NCI-H187 treated with DMSO at 0.1 percent for 48 hours (cell line): ENCODE data around the gene DNMT1.
"Not testable (repeated sequence)": the region's sequence is repeated elsewhere in the genome, so short reads cannot be mapped to it uniquely, and the experiment has no call there.

Experiments
- DNase-seq: peaks from one replicate; lab custom pipeline; 2025; lab: John Stamatoyannopoulos, UW

DNMT1 gene

DNA sequence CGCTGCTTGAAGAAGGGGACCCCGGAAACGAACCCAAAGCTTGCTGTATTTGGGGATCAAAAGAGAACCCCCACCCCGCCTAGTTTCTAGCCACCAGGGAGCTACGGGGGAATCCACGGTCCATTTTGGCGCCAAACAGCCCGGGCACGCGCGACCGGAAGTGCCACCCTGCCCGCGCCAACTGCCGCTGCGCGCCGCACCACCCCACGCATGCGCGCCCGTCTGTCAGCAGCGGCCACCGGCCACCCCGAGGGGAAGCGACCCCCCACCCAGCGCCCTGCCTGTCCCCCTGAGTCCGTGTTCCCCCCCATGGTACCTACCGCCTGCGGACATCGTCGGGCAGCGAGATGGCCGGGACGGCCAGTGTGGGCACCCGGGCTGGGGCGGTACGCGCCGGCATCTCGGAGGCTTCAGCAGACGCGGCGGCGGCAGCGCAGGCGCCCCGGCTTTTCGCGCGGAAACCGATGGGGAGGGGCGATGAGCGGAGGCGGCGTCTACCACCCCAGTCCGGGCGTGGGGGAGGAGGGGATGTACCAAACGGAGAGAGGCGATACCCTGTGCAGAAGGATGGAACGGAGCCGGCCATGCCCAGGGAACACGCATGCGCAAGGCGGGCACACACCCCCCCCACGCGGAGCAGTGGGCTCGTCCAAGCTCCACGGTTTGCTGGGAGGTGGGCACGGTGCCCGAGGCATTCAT is at the start of gene DNMT1:
Gene DNMT1, minus strand, starts transcription at position 454 of the 699 bp plus-strand sequence. Its CDS starts 54 bp downstream, at position 400.
- peak; percentile 58 for DNase-seq

DNA sequence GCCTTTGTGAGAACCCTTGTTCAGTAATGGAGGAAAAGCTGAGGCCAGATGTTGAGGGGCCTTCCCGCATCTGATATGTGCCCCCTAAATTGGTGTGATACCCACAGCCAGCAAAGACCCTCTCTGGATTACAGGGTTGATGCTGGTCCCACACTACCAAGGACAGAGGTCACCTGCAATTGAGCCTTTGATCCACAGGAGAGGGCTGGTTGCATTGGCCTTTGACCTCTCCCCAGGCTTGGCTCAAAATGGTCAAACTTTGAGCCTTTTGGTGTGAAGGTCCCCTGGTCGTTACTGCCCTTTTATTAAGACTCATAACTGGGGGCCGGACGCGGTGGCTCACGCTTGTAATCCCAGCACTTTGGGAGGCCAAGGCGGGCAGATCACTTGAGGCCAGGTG is 48.9 kb upstream of the DNMT1 start:
- no peak for DNase-seq

DNA sequence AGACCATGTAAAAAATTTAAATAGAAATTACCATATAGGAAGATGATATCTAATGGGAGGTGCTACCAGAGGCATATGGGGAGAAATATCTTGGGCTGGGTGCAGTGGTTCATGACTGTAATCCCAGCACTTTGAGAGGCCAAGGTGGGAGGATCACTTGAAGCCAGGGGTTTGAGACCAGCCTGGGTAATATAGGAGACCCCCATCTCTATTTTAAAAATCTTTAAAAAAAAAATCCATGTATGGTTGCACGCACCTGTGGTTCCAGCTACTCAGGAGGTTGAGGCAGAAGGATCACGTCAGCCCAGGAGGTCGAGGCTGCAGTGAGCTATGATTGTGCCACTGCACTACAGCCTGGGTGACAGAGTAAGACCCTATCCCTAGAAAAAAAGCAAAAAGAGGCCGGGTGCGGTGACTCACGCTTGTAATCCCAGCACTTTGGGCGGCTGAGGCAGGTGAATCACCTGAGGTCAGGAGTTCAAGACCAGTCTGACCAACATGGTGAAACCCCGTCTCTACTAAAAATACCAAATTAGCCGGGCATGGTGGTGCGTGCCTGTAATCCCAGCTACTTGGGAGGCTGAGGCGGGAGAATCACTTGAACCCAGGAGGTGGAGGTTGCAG is 47.2 kb upstream of the DNMT1 start:
- not testable (repeated sequence) for DNase-seq

DNA sequence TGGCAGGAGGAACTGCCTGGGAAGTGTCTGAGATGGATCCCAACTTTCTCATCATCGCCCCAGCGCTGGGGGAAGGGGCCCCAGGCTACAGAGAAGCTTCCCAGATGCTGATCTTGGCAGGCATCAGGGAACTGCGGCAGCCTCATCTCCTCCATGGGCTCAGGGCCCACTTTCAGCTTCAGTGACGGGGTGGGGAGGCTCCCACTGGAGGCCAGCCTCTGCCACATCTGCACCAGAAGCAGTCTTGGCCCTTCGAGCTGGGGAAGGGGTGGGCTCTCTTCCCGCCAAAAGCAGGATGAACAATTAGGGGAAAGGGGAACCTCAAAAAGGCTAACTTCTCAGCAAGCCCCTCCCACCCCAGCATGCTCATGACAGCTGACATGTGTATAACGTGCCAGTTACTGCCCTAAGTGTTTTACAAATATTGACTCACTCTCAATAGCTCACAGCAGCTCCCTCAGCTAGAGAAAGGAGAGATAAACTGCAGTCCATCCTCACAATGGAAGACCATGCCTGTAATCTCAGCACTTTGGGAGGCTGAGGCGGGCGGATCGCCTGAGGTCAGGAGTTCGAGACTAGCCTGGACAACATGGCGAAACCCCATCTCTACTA is 43.5 kb upstream of the DNMT1 start:
- DNase-seq, result peak; percentile 12

DNA sequence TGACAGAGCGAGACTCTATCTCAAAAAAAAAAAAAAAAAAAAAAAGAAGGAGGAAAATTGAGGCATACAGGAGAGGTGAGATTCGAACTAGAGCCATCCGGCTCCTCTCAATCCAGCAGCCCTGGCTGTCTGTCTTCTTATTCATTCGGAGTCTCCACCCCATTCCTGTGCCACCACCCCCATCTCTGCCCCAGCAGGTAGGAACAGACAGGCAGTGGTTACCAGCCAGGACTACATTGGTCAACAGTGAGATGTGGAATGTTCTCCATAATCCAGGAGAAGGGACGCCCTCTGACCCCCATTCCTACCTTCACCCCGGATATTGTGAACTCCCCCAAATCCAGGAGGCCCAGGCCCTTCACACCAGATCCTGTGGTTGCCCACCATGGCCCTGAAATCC is 42.9 kb upstream of the DNMT1 start:
- DNase-seq, result no peak

DNA sequence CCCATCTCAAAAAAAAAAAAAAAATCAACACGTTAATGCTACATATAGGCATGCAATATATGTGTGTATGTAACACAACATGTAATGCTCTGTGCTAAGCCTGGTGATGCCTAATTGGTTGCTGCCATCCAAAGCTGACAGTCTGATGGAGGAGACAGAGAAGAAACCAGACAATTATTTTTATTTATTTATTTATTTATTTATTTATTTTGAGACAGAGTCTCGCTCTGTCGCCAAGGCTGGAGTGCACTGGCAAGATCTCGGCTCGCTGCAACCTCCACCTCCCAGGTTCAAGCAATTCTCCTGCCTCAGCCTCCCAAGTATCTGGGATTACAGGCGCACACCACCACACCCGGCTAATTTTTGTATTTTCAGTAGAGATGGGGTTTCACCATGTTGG is 40.7 kb upstream of the DNMT1 start:
- DNase-seq, result not testable (repeated sequence)

DNA sequence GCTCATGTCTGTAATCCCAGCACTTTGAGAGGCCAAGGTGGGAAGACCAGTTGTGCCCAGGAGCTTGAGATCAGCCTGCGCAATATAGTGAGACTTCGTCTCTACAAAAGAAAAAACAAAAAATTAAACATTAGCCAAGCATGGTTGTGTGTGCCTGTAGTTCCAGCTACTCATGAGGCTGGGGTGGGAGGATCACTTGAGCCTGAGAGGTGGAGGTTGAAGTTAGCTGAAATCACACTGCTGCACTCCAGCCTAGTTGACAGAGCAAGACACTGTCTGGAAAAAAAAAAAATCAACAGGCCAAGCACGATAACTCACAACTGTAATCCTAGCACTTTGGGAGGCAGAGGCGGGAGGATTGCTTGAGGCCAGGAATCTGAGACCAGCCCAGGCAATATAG is 40.2 kb upstream of the DNMT1 start:
- no peak for DNase-seq

DNA sequence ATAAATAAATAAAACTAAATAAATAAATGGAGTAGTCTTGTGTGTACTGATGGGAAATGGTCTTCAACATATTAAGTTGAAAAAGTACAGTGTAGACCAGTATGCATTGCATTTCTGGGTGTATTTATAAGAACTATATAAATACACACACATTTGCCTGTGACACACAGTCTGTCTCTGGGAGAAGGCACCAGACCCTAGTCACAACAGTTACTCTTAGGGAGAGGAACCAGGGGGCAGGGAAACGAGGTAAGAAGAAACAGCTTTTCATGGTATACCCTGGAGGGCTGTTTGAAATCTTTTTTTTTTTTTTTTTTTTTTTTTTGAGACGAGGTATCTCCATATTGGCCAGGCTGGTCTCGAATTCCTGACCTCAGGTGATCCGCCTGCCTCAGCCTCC is 39.2 kb upstream of the DNMT1 start:
- no peak for DNase-seq

DNA sequence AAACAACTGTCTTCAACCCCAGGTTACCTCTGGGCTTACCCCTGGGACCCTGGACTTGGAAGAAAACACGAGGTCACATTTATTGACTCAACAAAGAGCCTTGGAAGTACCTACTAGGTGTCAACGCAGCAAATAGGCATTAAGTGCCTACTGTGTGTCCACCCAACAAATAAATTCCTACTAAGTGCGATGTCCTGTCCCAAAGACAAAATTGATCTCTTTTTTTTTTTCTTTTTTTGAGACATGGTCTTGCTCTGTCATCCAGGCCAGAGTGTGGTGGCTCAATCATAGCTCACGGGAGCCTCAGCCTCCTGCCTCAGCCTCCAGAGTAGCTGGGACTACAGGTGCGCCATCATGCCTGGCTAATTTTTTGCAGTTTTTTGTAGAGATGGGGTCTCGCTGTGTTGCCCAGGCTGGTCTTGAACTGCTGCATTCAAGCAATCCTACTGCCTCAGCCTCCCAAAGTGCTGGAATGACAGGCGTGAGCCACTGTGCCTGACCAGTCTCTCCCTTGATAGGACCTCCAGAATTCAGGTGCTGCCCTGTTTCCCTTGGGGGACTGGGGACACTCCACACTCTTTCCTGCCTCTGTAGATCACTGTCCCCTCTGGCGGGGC is 37.0 kb upstream of the DNMT1 start:
- DNase-seq, result no peak

DNA sequence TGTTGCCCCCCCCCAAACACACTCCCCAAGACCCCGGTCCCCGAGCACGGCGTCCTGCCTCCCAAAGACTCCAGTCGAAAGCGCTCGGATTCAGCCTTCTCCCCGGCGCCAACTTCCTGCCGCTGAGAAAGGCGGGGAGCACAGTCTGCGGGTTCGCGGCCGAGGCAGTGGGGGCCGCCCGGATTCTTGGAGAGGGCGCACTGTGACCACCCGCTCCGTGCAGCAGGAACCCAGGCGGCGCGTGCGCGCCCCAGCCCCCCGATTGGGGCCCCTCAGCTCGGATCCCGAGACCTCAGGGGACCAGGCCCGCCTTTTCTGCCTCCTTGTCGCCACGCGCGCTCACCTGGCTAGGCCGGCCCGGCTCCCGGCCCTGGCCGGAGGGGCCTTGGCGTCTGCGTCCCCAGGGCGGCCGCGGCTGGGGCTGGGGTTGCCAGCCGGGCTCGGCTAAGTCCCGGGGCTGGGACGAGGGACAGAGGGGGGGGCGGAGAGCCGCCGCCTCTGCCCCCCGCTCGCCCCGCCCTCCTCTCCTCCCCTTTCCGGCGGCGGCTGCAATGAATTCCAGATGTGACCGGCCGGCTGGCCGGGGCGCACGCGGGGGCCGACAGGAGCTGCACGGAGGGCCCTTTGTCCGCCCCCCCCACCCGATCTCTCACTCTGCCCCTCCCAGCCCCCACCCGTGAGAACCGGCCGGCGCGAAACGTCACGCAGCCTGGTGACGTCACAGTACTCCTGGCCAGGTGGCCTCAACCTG is 36.3 kb upstream of the DNMT1 start, which contains the start of gene S1PR2:
Gene S1PR2, minus strand, starts transcription at position 471 of the 751 bp plus-strand sequence. CDS start 6,426 bp downstream, outside the sequence.
- DNase-seq, result peak; percentile 43

DNA sequence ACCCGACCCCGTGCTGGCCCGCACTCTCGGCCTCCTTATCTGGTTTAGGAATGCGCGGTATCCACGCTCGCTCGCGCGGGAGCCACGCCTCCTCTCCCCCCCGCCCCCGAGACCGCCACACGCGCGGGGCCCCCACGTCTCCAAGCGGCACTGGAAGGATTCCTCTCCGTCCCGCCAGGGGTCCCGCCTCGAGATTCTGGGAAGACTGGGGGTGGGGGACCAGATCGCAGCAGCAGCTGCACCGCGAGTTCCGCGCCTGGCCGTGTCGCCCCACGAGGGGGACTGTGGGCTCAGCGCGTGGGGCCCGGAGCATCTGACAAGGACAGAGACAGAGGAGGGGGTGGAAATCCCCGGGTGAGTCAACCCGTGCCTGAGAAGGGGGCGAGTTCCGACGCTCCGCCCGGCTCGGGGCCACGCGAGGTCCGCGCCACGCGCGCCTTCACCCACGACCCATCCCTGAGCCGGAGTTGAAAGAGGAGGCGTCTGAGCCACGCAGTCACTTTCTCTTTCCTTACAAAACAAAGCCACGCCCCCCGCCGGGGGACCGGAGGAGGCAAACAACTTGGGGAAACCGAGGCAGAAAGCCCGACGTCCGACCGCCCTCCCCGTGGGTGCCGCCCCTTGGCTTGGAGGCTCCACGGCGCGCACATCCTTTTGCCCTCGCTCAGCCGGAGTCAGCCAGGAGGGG is 35.6 kb upstream of the DNMT1 start:
- no peak for DNase-seq

DNA sequence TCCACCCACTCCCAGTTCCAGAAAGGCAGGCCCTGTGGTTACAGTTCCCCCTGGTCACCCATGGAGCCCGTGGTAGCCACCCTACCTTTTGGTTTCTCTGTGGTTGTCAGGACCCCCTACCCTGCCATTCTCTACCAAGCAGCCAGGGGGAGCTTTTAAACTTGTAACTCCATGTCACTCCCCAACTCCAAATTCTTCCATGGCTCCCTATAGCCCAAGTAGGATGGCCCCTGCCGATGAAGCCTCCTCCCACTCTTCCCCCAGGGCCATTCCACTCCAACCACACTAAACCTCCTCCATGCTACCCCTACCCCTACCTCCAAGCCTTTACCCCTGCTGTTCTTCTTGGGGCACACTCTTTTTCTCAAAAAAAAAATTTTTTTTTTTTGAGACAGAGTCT is 34.2 kb upstream of the DNMT1 start:
- DNase-seq, result no peak

DNA sequence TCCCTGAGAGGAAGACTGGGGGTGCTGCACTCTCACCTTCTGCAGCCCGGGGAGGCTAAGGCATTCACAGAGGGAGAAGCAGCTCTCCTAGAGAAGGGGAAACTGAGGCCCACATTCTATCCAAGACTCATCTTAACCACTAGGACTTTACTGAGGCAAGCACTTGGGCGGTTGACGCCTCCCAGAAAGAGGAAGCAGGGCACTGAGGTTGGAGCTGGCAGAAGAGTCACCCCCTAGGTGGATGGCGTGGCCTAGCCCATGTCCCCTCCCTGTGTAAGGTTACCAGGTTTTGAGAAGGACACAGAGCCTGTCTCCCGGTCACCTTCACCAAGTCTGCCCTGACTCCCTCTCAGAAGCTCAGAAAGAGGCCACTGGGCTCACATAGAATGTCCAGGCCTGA is 33.6 kb upstream of the DNMT1 start:
- DNase-seq, result no peak

DNA sequence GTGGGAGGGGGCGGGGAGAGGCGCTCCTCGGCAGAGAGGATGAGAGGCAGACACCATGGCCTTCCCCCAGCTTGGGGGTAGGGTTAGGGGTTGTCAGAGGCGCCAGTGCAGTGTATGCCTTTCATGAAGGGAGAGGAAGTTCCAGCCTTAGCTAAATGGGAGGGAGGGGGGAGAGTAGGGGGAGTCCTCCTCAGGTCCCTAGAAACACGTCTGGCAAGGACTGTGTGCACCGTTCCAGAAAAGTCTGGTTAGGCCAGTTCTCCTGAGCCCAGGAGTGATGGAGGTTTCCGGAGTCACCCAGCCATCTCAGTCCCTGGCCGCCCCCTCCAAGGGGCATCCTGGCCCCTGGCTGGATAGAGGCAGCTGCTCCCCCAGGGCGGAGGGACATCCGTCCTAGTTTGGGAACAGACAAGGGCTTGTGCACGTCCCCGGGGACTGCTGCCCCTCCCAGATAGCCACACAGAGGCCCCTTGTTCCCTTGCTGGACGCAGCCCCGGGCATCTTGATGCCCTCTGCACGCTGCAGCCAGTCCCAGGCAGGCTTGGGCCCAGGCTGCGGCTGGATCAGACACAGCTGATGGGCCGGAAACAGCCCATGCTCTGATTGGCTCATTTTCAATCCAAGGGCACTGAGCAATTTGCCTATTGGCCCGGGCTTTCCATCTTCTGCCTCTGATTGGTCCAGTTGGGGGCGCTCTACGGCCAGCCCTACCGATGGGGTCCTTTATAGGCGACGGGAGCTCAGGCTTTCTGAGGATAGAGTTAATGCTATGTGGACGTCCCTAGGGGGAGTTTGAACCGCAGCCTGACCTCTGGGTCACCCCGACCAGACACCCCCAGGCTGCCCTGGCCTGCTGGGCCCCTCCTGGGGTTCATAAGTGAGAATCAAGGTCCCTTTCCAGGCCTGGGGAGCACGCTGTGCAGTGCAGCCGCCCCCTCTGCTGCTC is 32.5 kb upstream of the DNMT1 start:
- DNase-seq, result no peak

DNA sequence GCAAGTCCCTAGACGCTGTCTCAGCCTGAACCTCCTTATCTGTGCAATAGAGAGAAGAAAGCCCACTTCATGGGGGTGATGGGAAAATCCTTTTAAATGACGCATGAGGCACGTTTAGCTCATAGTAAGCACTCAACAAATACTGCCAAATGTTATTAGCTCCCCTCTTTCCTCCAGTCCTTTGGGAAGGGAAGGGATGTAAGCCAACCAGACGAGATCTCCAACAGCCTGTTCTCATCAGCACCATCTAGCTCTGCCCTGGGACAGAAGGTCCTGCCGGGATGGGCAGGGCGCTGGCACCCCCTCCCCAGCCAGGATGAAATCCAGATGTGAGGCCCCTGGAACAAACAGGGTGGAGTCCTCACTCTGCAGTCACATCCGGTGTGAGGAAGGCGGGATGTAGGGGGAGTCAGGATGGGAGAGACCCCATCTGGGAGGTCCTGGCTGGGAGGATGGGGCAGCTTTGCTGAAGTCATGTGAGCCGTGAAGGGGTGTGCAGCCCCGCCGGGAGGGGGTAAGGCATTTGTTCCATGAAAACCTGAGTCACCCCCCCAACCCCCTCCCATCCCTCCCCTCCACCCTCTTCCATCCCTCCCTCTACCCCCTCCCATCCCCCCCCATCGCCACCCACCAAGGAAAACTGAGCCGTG is 31.7 kb upstream of the DNMT1 start:
- no peak for DNase-seq

DNA sequence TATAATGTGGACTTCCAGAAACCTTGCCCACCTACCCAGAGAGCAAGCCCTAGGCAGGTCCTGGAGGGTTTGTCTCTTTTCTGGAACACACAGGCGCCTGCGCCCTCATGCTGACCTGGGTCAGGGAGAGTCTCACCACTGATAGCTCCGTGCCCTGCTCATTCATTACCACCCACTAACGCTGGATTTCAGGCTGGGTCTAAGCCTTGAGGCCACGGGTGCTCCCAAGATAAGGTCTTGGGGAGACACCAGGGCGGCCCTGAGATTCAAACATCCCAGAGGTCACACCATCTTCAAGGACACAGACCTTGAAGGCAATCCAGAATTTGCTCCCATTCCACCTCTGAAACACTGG is 31.2 kb upstream of the DNMT1 start:
- DNase-seq, result no peak

DNA sequence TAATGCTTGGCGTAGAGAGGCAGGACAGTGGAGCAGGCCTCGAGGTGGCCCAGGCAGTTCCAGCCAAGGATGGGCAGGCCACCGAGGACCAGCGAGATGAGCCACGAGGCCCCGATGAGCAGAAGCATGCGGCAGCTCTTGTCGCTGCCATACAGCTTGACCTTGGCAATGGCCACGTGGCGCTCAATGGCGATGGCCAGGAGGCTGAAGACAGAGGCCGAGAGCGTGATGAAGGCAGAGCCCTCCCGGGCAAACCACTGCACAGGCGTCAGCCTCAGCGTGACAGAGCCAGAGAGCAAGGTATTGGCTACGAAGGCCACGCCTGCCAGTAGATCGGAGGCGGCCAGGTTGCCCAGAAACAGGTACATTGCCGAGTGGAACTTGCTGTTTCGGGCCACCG is 29.6 kb upstream of the DNMT1 start:
- DNase-seq, result no peak

DNA sequence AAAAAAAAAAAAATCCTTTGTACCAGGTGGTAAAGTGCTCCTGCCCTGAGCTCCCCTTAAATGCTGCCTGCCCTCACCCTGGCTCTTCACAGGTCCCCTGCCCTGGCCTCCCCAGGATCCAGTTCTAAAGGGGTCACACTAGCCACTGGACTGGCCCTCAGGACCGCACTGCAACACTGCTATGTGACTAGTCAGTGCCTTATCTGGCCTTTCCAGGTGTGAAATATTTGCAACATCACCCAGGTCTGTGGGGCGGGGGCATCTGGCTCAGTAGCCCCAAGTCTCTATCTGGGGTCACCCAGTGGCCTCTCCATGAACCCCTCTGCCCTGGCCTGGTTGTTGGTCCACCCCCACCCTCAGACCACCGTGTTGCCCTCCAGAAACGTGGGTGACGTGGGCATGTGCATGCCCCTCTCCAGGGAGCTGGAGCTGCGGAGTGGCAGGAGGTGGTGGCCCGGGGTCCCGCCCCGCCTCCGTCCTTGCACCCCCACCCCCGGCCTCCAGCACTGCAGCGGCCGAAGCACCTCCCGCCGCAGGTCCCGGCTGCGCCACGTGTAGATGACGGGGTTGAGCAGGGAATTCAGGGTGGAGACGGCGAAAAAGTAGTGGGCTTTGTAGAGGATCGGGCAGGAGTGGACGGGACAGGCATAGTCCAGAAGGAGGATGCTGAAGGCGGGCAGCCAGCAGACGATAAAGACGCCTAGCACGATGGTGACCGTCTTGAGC is 28.9 kb upstream of the DNMT1 start:
- no peak for DNase-seq

DNA sequence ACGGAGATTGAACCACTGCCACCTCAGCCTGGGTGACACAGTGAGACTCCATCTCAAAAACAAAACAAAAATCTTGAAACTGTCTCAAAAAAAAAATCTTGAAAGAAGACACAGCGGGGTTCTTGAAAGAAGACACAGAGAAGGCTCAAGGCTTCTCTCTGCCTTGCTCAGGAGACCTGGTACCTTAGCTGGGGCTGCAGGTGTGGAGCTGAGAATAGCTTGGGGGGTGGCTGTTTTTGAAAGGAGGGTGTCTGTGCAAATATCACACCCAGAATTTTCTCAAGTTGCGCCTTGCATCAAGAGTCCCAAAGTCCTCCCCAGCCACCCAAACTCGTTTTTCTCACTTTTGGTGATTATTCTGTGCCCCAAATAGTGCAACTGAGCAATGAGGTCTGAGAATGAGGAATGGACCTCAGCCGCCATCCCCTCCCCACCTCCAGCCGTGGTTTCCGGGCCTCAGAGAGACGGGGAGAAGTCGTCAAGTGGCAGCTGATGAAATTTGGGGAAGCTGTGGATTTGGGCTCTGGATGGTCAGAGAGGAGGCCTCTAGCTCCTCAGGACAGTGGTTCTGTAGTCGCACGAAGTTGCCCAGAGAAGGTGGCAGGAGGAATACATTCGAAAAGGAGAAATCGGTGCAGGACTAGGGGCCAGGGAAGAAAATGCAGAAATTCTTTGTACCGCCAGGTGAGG is 27.6 kb upstream of the DNMT1 start:
- no peak for DNase-seq
